ENCODE measurements around the gene CEACAM16. TPM values are rescaled to one million over a fixed set of nuclear protein-coding genes. Genes with fewer than 3 reads are reported as not detected.
"Not testable (repeated sequence)": the region's sequence is repeated elsewhere in the genome, so short reads cannot be mapped to it uniquely, and the experiment has no call there.

CEACAM16 gene
- not detected in 2 replicates for total RNA-seq (2014; rRNA removed; shearing (Covaris generic))

GRCh38 chr19:44698492-44699201 is at the start of gene CEACAM16:
CEACAM16 (plus strand) TSS chr19:44699151; CDS start chr19:44701457, 2,306 bp downstream.
- in situ Hi-C loops (cut with HindIII; ENCODE audit: low sequenced_read_pairs) = no loop called here
- DNase-seq (ENCODE audit: low spot score) = no peak

DNA sequence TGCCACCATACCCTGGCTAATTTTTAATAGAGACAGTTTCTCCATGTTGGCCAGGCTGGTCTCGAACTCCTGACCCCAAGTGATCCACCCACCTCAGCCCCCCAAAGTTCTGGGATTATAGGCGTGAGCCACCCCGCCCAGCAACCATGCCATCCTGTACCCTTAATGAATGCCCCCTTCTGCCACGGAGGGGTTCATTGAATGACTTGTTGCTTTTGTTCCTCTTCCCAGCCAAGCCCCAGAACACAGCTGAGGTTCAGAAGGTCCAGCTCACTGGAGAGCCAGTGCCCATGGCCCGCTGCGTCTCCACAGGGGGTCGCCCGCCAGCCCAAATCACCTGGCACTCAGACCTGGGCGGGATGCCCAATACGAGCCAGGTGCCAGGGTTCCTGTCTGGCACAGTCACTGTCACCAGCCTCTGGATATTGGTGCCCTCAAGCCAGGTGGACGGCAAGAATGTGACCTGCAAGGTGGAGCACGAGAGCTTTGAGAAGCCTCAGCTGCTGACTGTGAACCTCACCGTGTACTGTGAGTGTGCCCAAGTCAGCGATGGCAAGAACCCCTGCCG is 49.3 kb upstream of the CEACAM16 start:
- in situ Hi-C loops (cut with HindIII; ENCODE audit: low sequenced_read_pairs) = no loop called here
- DNase-seq (ENCODE audit: low spot score) = no peak

GRCh38 chr19:44653343-44653742 is 45.6 kb upstream of the CEACAM16 start:
- in situ Hi-C loops (cut with HindIII; ENCODE audit: low sequenced_read_pairs) = no loop called here
- no peak for DNase-seq (ENCODE audit: low spot score)

- in situ Hi-C loops (cut with HindIII; ENCODE audit: low sequenced_read_pairs) = no loop called here
- DNase-seq (ENCODE audit: low spot score) = peak; percentile 23
Observed at GRCh38 chr19:44653977-44654774, 44.8 kb upstream of the CEACAM16 start.

- in situ Hi-C loops (cut with HindIII; ENCODE audit: low sequenced_read_pairs) = no loop called here
- DNase-seq (ENCODE audit: low spot score) = peak; percentile 36
Observed at GRCh38 chr19:44657211-44657921, 41.6 kb upstream of the CEACAM16 start.

GRCh38 chr19:44658069-44658733 is 40.8 kb upstream of the CEACAM16 start:
- in situ Hi-C loops (cut with HindIII; ENCODE audit: low sequenced_read_pairs) = no loop called here
- no peak for DNase-seq (ENCODE audit: low spot score)

GRCh38 chr19:44660081-44660480 is 38.9 kb upstream of the CEACAM16 start:
- DNase-seq (ENCODE audit: low spot score) = no peak
- in situ Hi-C loops (cut with HindIII; ENCODE audit: low sequenced_read_pairs) = no loop called here

DNA sequence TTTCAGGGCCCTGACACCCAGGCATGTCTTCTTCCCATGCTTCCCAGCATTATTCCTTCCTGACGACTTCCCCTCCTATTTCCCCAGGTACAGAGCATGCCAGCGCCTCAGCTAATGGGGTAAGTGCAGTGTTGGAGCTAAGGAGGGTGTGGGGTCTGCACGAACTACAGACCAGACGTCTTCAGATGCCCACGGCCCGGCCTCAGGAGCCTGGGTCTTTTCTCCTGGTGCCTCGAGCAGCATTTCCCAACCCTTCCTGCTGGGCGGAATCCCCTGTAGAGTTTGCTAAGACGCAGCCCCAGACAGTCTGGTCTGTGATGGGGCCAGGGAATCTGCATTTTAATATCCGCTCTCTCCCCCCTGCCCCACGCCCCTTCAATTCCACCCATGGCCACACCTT is 37.7 kb upstream of the CEACAM16 start:
- in situ Hi-C loops (cut with HindIII; ENCODE audit: low sequenced_read_pairs) = no loop called here
- no peak for DNase-seq (ENCODE audit: low spot score)

- DNase-seq (ENCODE audit: low spot score) = no peak
- in situ Hi-C loops (cut with HindIII; ENCODE audit: low sequenced_read_pairs) = no loop called here
Observed at GRCh38 chr19:44661904-44662303, 37.0 kb upstream of the CEACAM16 start.

- DNase-seq (ENCODE audit: low spot score) = no peak
- in situ Hi-C loops (cut with HindIII; ENCODE audit: low sequenced_read_pairs) = no loop called here
Observed at GRCh38 chr19:44662691-44663385, 36.1 kb upstream of the CEACAM16 start.

DNA sequence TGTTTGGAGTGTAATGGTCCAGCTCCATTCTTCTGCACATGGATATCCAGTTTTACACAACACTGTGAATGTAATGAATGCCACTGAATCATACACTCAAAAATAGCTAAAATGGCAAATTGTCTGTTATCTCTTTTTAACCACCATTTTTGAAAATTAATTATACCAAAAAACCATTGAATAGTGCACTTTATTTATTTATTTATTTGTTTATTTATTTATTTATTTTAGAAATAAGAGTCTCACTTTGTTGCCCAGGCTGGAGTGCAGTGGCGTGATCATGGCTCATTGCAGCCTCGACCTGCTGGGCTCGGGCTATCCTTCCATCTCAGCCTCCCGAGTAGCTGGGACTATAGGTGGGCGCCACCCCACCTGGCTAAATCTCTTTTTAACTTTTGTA is 35.0 kb upstream of the CEACAM16 start:
- no peak for DNase-seq (ENCODE audit: low spot score)
- in situ Hi-C loops (cut with HindIII; ENCODE audit: low sequenced_read_pairs) = no loop called here

DNA sequence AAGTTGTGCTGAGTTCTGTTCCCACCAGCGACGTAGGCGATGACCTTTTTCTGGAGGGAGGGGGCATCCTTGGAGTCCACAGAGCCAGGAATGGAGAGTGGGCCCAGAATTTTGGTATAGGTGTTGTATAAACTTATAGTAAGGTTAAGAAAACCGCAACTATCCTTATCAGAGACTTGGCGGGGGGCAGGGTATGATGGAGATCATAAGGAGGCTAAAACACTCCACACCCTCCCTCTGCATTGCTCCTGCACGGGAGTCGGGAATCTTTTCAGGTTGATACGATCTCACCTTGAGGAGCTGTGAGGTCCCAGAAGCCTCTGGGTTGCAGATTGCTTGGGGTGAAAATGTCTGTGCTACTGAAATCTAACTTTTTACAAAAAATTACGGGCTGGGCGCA is 34.0 kb upstream of the CEACAM16 start:
- DNase-seq (ENCODE audit: low spot score) = no peak
- in situ Hi-C loops (cut with HindIII; ENCODE audit: low sequenced_read_pairs) = no loop called here

DNA sequence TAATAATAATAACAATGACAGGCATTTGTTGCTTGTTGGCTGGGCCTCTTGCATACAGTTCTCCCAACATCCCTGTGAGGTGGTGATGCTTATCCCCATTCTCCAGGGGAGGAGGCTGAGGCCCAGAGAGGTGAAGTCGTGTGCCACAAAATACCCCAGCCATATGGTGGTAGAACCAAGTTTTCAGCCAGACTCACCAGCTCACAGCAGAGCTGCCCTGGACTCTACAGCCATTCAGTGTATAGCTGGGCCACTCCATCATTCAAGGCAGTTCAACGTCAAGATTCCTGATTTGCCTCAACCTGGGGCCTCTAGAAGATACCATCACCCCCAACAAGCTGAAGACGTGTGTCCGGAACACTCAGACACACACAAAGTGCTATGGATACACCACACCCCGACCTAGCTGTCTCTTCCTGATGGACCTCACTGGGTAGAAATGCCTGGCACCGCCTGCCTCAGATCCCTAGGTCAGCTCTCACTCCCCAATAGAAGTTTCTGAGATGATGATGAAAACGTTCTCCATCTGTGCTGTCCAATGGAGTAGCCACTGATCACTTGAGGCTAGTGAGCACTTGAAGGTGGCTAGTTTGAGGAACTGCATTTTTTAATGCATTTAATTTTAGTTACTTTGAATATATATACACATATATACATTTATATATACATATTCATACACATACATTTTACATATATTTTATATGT is 31.9 kb upstream of the CEACAM16 start:
- DNase-seq (ENCODE audit: low spot score) = no peak
- in situ Hi-C loops (cut with HindIII; ENCODE audit: low sequenced_read_pairs) = no loop called here

DNA sequence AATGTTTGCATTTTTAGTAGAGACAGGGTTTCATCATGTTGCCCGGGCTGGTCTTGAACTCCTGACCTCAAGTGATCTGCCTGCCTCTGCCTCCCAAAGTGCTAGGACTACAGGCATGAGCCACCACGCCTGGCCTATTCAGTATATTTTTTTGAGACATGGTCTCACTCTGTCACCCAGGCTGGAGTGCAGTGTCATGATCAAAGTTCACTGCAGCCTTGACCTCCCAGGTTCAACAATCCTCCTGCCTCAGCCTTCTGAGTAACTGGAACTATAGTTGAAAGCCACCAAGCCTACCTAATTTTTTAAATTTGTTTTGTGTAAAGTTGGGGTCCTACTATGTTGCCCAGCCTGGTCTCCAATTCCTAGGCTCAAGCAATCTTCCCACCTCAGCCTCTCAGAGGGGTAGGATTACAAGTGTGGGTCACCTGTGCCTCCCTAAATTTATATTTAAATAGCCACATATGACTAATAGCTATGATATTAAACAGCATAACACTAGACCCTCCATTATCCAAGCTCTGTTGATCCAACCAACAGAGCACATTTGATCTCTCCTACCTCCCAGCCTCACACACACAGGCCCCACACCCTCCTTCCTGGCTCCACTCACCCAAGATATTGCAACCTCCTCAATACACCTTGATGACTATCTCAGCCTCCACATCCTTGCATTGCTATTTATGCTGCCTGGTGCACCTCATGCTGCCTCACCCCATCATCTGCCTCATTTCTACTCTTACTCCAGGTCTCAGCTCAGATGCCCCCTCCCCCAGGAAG is 29.8 kb upstream of the CEACAM16 start:
- no peak for DNase-seq (ENCODE audit: low spot score)
- in situ Hi-C loops (cut with HindIII; ENCODE audit: low sequenced_read_pairs) = no loop called here

- DNase-seq (ENCODE audit: low spot score); in situ Hi-C loops (cut with HindIII; ENCODE audit: low sequenced_read_pairs): not testable (repeated sequence)
Observed at GRCh38 chr19:44670027-44670426, 28.9 kb upstream of the CEACAM16 start.

DNA sequence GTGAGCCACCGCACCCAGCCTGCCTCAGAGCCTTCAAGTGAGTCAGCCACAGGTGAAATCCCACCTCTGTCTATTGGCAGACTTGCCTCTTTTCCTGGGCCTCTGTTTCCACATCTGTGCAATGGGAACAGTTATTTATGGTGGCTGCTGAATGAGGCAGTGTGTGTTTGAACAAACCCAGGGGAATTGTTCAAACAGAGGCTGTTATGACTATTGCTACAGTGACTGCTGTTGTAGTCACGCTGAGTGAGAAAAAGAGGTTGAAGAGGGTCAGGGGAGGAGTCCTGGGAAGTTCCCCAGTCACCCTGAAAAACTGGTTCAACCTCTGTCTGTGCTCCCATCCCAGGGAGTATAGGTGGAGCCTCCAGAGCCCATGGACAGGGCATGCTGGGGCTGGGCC is 27.6 kb upstream of the CEACAM16 start, which contains the start of gene CEACAM19:
CEACAM19 (plus strand) TSS at position 83 of the 400 bp plus-strand sequence. CDS start 450 bp downstream, outside the sequence.
- no peak for DNase-seq (ENCODE audit: low spot score)
- in situ Hi-C loops (cut with HindIII; ENCODE audit: low sequenced_read_pairs) = no loop called here

DNA sequence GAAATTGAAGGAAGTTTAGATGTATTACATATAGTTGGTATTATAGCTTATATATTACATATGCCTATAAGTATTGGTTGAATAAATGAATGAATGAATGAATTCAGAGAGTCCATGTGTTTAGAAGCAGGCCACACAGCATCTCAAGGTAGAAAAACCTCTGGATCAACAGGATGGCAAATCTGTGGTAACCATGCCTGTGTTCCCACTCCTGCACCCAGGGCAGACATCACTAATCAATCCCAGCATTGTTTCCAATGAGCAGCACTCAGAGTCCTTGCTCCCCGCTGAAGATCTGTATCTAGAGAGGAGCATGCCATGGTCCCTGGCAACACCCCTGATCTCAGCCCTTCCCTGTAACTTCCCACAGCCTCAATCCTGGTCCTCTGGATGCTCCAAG is 26.7 kb upstream of the CEACAM16 start:
- in situ Hi-C loops (cut with HindIII; ENCODE audit: low sequenced_read_pairs) = no loop called here
- DNase-seq (ENCODE audit: low spot score) = no peak
